LNCaP clone FGC (cell line): ENCODE measurements around the gene TRPV3.
"Not testable (repeated sequence)": the region's sequence is repeated elsewhere in the genome, so short reads cannot be mapped to it uniquely, and the experiment has no call there.

ENCODE experiments used
- DNase-seq: peaks from one replicate; pipeline ENCODE4 v3.0.0-alpha.2; 2011; ENCODE audit warnings: low read depth
- H3K4me3 ChIP-seq: 2 replicates; pipeline ENCODE4 v1.5.1; 2011; ENCODE audit warnings: mild to moderate bottlenecking, low read depth, low read length, control low read depth
- CTCF ChIP-seq: IDR thresholded peaks from 2 replicates; pipeline ENCODE4 v1.5.1; 2012; ENCODE audit warnings: mild to moderate bottlenecking; ENCODE audit not compliant: control insufficient read depth, insufficient read depth; ENCODE audit errors: extremely low read depth

TRPV3 gene

GRCh38 chr17:3475812-3476610 lies 81.6 kb downstream of the TRPV3 start, which contains the start of gene ASPA:
Gene ASPA (plus strand): TSS chr17:3475997. CDS start chr17:3476160, 163 bp downstream.
- no peak within 1 kb of the TSS for H3K4me3 ChIP-seq
- no peak for DNase-seq
- TF ChIP-seq CTCF: no peak

GRCh38 chr17:3475251-3475685 lies 82.3 kb downstream of the TRPV3 start:
- TF ChIP-seq CTCF: no peak
- DNase-seq: no peak
- H3K4me3 ChIP-seq: no peak overlapping the region

GRCh38 chr17:3474212-3474611 lies 83.4 kb downstream of the TRPV3 start:
- TF ChIP-seq CTCF: no peak
- peak; percentile 13 for DNase-seq

GRCh38 chr17:3472137-3472536 lies 85.5 kb downstream of the TRPV3 start:
- H3K4me3 ChIP-seq: no peak overlapping the region
- no peak for DNase-seq
- TF ChIP-seq CTCF: no peak

More at GRCh38 chr17:3474212-3474611, 83.4 kb downstream of the TRPV3 start:
- no peak overlapping the region for H3K4me3 ChIP-seq

GRCh38 chr17:3471599-3471998 lies 86.0 kb downstream of the TRPV3 start, which contains the start of gene SPATA22:
Gene SPATA22 (minus strand): TSS chr17:3471819. CDS start chr17:3469325, 2,494 bp downstream.
- no peak within 1 kb of the TSS for H3K4me3 ChIP-seq
- no peak for DNase-seq
- no peak for TF ChIP-seq CTCF

GRCh38 chr17:3469529-3469928 lies 88.1 kb downstream of the TRPV3 start:
- no peak overlapping the region for H3K4me3 ChIP-seq
- no peak for DNase-seq
- no peak for TF ChIP-seq CTCF

- not testable (repeated sequence) for H3K4me3 ChIP-seq, DNase-seq
These were observed 91.3 kb downstream of the TRPV3 start for GRCh38 chr17:3466355-3466754.
